GM19043 (cell line): ENCODE measurements around the gene HDAC11.
"Not testable (repeated sequence)": the region's sequence is repeated elsewhere in the genome, so short reads cannot be mapped to it uniquely, and the experiment has no call there.

Experiments used
- ATAC-seq: cut with Tn5 transposase; IDR thresholded peaks from one replicate; pipeline ENCODE4 v1.9.1; 2021; ENCODE audit warnings: low read depth; ENCODE audit not compliant: unreplicated experiment

The HDAC11 gene

GRCh38 chr3:13492976-13493866 is 13.1 kb downstream of the HDAC11 start:
- no peak for ATAC-seq

GRCh38 chr3:13493867-13494441 is 13.8 kb downstream of the HDAC11 start:
- no peak for ATAC-seq

GRCh38 chr3:13494463-13495350 is 14.6 kb downstream of the HDAC11 start:
- no peak for ATAC-seq

- ATAC-seq, result no peak
These were observed 15.3 kb downstream of the HDAC11 start for GRCh38 chr3:13495351-13495813.

GRCh38 chr3:13495921-13496723 is 16.0 kb downstream of the HDAC11 start:
- peak; percentile 75 for ATAC-seq

GRCh38 chr3:13496879-13497278 is 16.8 kb downstream of the HDAC11 start:
- ATAC-seq, result no peak

- ATAC-seq, result no peak
These were observed 17.3 kb downstream of the HDAC11 start for GRCh38 chr3:13497386-13497785.

- no peak for ATAC-seq
These were observed 18.4 kb downstream of the HDAC11 start for GRCh38 chr3:13498354-13499060.

- ATAC-seq, result not testable (repeated sequence)
These were observed 19.1 kb downstream of the HDAC11 start for GRCh38 chr3:13499246-13499645.

- no peak for ATAC-seq
These were observed 20.2 kb downstream of the HDAC11 start for GRCh38 chr3:13500133-13500885.

- no peak for ATAC-seq
These were observed 20.9 kb downstream of the HDAC11 start for GRCh38 chr3:13501056-13501455.

GRCh38 chr3:13501521-13501920 is 21.4 kb downstream of the HDAC11 start:
- ATAC-seq, result no peak

GRCh38 chr3:13501958-13502790 is 22.1 kb downstream of the HDAC11 start:
- no peak for ATAC-seq

- no peak for ATAC-seq
These were observed 22.6 kb downstream of the HDAC11 start for GRCh38 chr3:13502791-13503060.

GRCh38 chr3:13504161-13504831 is 24.2 kb downstream of the HDAC11 start:
- ATAC-seq, result no peak

GRCh38 chr3:13505147-13506130 is 25.3 kb downstream of the HDAC11 start:
- no peak for ATAC-seq
